ENCODE measurements around the gene SARDH. TPM values are rescaled to one million over a fixed set of nuclear protein-coding genes. Genes with fewer than 3 reads are reported as not detected.

Gene SARDH
- total and polyA plus RNA-seq, 9 donors: 4.9 to 7.1 (median 5.7) TPM

GRCh38 chr9:133684121-133684935, 53.8 kb downstream of the SARDH start:
- H3K4me3 ChIP-seq (ENCODE audit: low read length): no peak overlapping the region
- no peaks in the 10 kb centered on the region for H3K9me3 ChIP-seq (replicated peaks; ENCODE audit: control insufficient read depth, low read depth, low read length)
- 54% methylated on average over 24 of the region's 26 CpGs for WGBS (ENCODE audit: insufficient coverage)
- no peaks in the 10 kb centered on the region for H3K27me3 ChIP-seq (ENCODE audit: control insufficient read depth, insufficient read depth, low read length)
- peak; percentile 41 for DNase-seq
- H3K36me3 ChIP-seq (ENCODE audit: control insufficient read depth, insufficient read depth, low read length): no peaks in the 10 kb centered on the region
- H3K27ac ChIP-seq (ENCODE audit: low read length): peak overlapping the region; percentile 55
- peaks cover 52% of the 10 kb centered on the region for H3K4me1 ChIP-seq (ENCODE audit: control insufficient read depth, insufficient read depth, low read length)

- peaks cover 3% of the 10 kb centered on the region for H3K27me3 ChIP-seq (ENCODE audit: control insufficient read depth, insufficient read depth, low read length)
- H3K27ac ChIP-seq (ENCODE audit: low read length): peak overlapping the region; percentile 55
- H3K9me3 ChIP-seq (replicated peaks; ENCODE audit: control insufficient read depth, low read depth, low read length): no peaks in the 10 kb centered on the region
- WGBS (ENCODE audit: insufficient coverage): 20% methylated on average over 19 of the region's 19 CpGs
- DNase-seq: no peak
- no peak overlapping the region for H3K4me3 ChIP-seq (ENCODE audit: low read length)
- H3K4me1 ChIP-seq (ENCODE audit: control insufficient read depth, insufficient read depth, low read length): peaks cover 59% of the 10 kb centered on the region
- H3K36me3 ChIP-seq (ENCODE audit: control insufficient read depth, insufficient read depth, low read length): no peaks in the 10 kb centered on the region
Observed at GRCh38 chr9:133683586-133684120, 54.5 kb downstream of the SARDH start.

GRCh38 chr9:133682818-133683585, 55.1 kb downstream of the SARDH start:
- WGBS (ENCODE audit: insufficient coverage): 35% methylated on average over 16 of the region's 20 CpGs
- no peak overlapping the region for H3K4me3 ChIP-seq (ENCODE audit: low read length)
- peak; percentile 90 for DNase-seq
- no peaks in the 10 kb centered on the region for H3K9me3 ChIP-seq (replicated peaks; ENCODE audit: control insufficient read depth, low read depth, low read length)
- no peaks in the 10 kb centered on the region for H3K36me3 ChIP-seq (ENCODE audit: control insufficient read depth, insufficient read depth, low read length)
- peaks cover 3% of the 10 kb centered on the region for H3K27me3 ChIP-seq (ENCODE audit: control insufficient read depth, insufficient read depth, low read length)
- H3K27ac ChIP-seq (ENCODE audit: low read length): peak overlapping the region; percentile 55
- peaks cover 64% of the 10 kb centered on the region for H3K4me1 ChIP-seq (ENCODE audit: control insufficient read depth, insufficient read depth, low read length)

- Histone ChIP-seq H3K27me3 (ENCODE audit: control insufficient read depth, insufficient read depth, low read length) (peaks cover 3% of the 10 kb centered on the region), H3K27ac (ENCODE audit: low read length) (no peak overlapping the region), H3K36me3 (ENCODE audit: control insufficient read depth, insufficient read depth, low read length) (no peaks in the 10 kb centered on the region), H3K4me3 (ENCODE audit: low read length) (no peak overlapping the region), H3K9me3 (replicated peaks; ENCODE audit: control insufficient read depth, low read depth, low read length) (no peaks in the 10 kb centered on the region), H3K4me1 (ENCODE audit: control insufficient read depth, insufficient read depth, low read length) (peaks cover 68% of the 10 kb centered on the region)
- 82% methylated on average over 31 of the region's 35 CpGs for WGBS (ENCODE audit: insufficient coverage)
- DNase-seq: no peak
Observed at GRCh38 chr9:133681658-133682306, 56.4 kb downstream of the SARDH start.

GRCh38 chr9:133680976-133681657, 57.0 kb downstream of the SARDH start:
- Histone ChIP-seq H3K27me3 (ENCODE audit: control insufficient read depth, insufficient read depth, low read length) (peaks cover 3% of the 10 kb centered on the region), H3K36me3 (ENCODE audit: control insufficient read depth, insufficient read depth, low read length) (no peaks in the 10 kb centered on the region), H3K4me3 (ENCODE audit: low read length) (no peak overlapping the region), H3K4me1 (ENCODE audit: control insufficient read depth, insufficient read depth, low read length) (peaks cover 68% of the 10 kb centered on the region), H3K9me3 (replicated peaks; ENCODE audit: control insufficient read depth, low read depth, low read length) (no peaks in the 10 kb centered on the region), H3K27ac (ENCODE audit: low read length) (no peak overlapping the region)
- DNase-seq: no peak
- 71% methylated on average over 18 of the region's 20 CpGs for WGBS (ENCODE audit: insufficient coverage)

GRCh38 chr9:133680250-133680975, 57.7 kb downstream of the SARDH start:
- Histone ChIP-seq H3K27ac (ENCODE audit: low read length) (peak overlapping the region; percentile 17), H3K36me3 (ENCODE audit: control insufficient read depth, insufficient read depth, low read length) (no peaks in the 10 kb centered on the region), H3K27me3 (ENCODE audit: control insufficient read depth, insufficient read depth, low read length) (peaks cover 3% of the 10 kb centered on the region), H3K4me1 (ENCODE audit: control insufficient read depth, insufficient read depth, low read length) (peaks cover 68% of the 10 kb centered on the region), H3K9me3 (replicated peaks; ENCODE audit: control insufficient read depth, low read depth, low read length) (no peaks in the 10 kb centered on the region), H3K4me3 (ENCODE audit: low read length) (no peak overlapping the region)
- DNase-seq: no peak
- WGBS (ENCODE audit: insufficient coverage): 67% methylated on average over 17 of the region's 21 CpGs

GRCh38 chr9:133679466-133680061, 58.6 kb downstream of the SARDH start:
- Histone ChIP-seq H3K27me3 (ENCODE audit: control insufficient read depth, insufficient read depth, low read length) (peaks cover 3% of the 10 kb centered on the region), H3K4me1 (ENCODE audit: control insufficient read depth, insufficient read depth, low read length) (peaks cover 64% of the 10 kb centered on the region), H3K36me3 (ENCODE audit: control insufficient read depth, insufficient read depth, low read length) (no peaks in the 10 kb centered on the region), H3K9me3 (replicated peaks; ENCODE audit: control insufficient read depth, low read depth, low read length) (no peaks in the 10 kb centered on the region), H3K4me3 (ENCODE audit: low read length) (no peak overlapping the region), H3K27ac (ENCODE audit: low read length) (peak overlapping the region; percentile 55)
- WGBS (ENCODE audit: insufficient coverage): 26% methylated on average over 32 of the region's 35 CpGs
- peak; percentile 90 for DNase-seq

- WGBS (ENCODE audit: insufficient coverage): 47% methylated on average over 10 of the region's 15 CpGs
- no peak for DNase-seq
- H3K36me3 ChIP-seq (ENCODE audit: control insufficient read depth, insufficient read depth, low read length): no peaks in the 10 kb centered on the region
- H3K27me3 ChIP-seq (ENCODE audit: control insufficient read depth, insufficient read depth, low read length): peaks cover 3% of the 10 kb centered on the region
- peak overlapping the region; percentile 55 for H3K27ac ChIP-seq (ENCODE audit: low read length)
- no peaks in the 10 kb centered on the region for H3K9me3 ChIP-seq (replicated peaks; ENCODE audit: control insufficient read depth, low read depth, low read length)
- H3K4me1 ChIP-seq (ENCODE audit: control insufficient read depth, insufficient read depth, low read length): peaks cover 60% of the 10 kb centered on the region
- H3K4me3 ChIP-seq (ENCODE audit: low read length): no peak overlapping the region
Observed at GRCh38 chr9:133679056-133679455, 59.1 kb downstream of the SARDH start.
